Sigmoid colon (tissue), 7 donors: Measurements from ENCODE around the gene KCNG2. TPM values are rescaled to one million over a fixed set of nuclear protein-coding genes. Genes with fewer than 3 reads are reported as not detected.
A peak's percentile ranks its signal among the peaks of the same experiment; 100 is the strongest.

ENCODE experiments used
- DNase-seq: peaks from one replicate; pipeline ENCODE4 v3.0.0-alpha.2; 2019
- H3K27ac ChIP-seq, 4 donors: fragments of 200-600 bp; sonication (generic); one replicate each; pipeline ENCODE4 v1.5.1; 2016 to 2019; ENCODE audit warnings: mild to moderate bottlenecking in 1 of 4
- H3K27me3 ChIP-seq, 3 donors: fragments of 200-600 bp; sonication (generic); one replicate each; pipeline ENCODE4 v1.5.1; 2019; ENCODE audit warnings: mild to moderate bottlenecking in 1 of 3
- H3K36me3 ChIP-seq, 4 donors: fragments of 200-600 bp; sonication (generic); one replicate each; pipeline ENCODE4 v1.5.1; 2016 to 2019
- H3K4me1 ChIP-seq, 4 donors: fragments of 200-600 bp; sonication (generic); one replicate each; pipeline ENCODE4 v1.5.1; 2017 to 2019
- H3K4me3 ChIP-seq, 4 donors: fragments of 200-600 bp; sonication (generic); one replicate each; pipeline ENCODE4 v1.5.1; 2017 to 2019; ENCODE audit warnings: mild to moderate bottlenecking in 2 of 4, moderate library complexity in 1 of 4
- H3K9me3 ChIP-seq, 4 donors: fragments of 200-600 bp in 3 of 4; sonication (generic) in 3 of 4; one replicate each; pipeline versions ENCODE4 v1.5.1 to v1.6.1; 2013 to 2019
- EP300 ChIP-seq, 4 donors: sonication (generic); formaldehyde crosslinking; IDR thresholded peaks; one replicate each; pipeline ENCODE4 v1.6.1; 2017; ENCODE audit warnings: antibody characterized with exemption in 4 of 4
- POLR2A ChIP-seq, 2 donors: fragments of 450-650 bp; IDR thresholded peaks; one replicate each; pipeline ENCODE4 v1.6.1; 2016; ENCODE audit warnings: antibody characterized with exemption in 2 of 2, mild to moderate bottlenecking in 2 of 2, moderate library complexity in 2 of 2
- POLR2AphosphoS5 ChIP-seq, 4 donors: sonication (generic); formaldehyde crosslinking; IDR thresholded peaks; one replicate each; pipeline ENCODE4 v1.6.1; 2017; ENCODE audit warnings: antibody characterized with exemption in 4 of 4
- WGBS, 2 donors: extraction: QIAGEN DNeasy Blood & Tissue Kit; methylation state at CpG; one replicate each; pipeline ENCODE4 v1.1.7; 2013; 5-methylcytosine and 5-hydroxymethylcytosine counted together
- intact Hi-C: fragments of 100-400 bp; cut with DNase I; formaldehyde crosslinking; loops from one replicate; pipeline ENCODE4 v1.15.1; 2023
- polyA plus RNA-seq, 3 donors: library from polyadenylated mRNA; stranded (reverse); fragments of 200-250 nt; gene quantifications; one replicate each; pipeline ENCODE4 v1.2.3, GENCODE V29; 2013
- total RNA-seq, 4 donors: library from RNA; depleted of rRNA; stranded (reverse); fragments of >200 nt; gene quantifications; one replicate each; pipeline ENCODE4 v1.1.0, GENCODE V29; 2016
- TF ChIP-seq, protein P1 (sequence below), 4 experiments: fragments of 450-650 bp in 3 of 4; fragments of 200-600 bp in 1 of 4; IDR thresholded peaks; one replicate each; pipeline ENCODE4 v1.5.1; 2016 to 2019; ENCODE audit warnings: antibody characterized with exemption in 4 of 4, mild to moderate bottlenecking in 3 of 4, moderate library complexity in 2 of 4
- donor health status: healthy with polysubstance abuse.
- donor health status: Bipolar disorder and iron deficiency.
- donor health status: healthy.

KCNG2 gene
- total and polyA plus RNA-seq, 7 donors = 0.15 to 0.41 TPM; not detected in 5

GRCh38 chr18:79769698-79770500 lies 27.8 kb upstream of the KCNG2 start:
- peaks cover 0 to 33% (median 3%) of the 10 kb centered on the region in 3 donors for H3K27me3 ChIP-seq
- H3K4me1 ChIP-seq = no peaks in the 10 kb centered on the region
- H3K4me3 ChIP-seq = no peak overlapping the region
- DNase-seq = peak; percentile 47
- intact Hi-C loops = no loop called here
- no peaks in the 10 kb centered on the region for H3K36me3 ChIP-seq
- TF ChIP-seq, protein P1, sequence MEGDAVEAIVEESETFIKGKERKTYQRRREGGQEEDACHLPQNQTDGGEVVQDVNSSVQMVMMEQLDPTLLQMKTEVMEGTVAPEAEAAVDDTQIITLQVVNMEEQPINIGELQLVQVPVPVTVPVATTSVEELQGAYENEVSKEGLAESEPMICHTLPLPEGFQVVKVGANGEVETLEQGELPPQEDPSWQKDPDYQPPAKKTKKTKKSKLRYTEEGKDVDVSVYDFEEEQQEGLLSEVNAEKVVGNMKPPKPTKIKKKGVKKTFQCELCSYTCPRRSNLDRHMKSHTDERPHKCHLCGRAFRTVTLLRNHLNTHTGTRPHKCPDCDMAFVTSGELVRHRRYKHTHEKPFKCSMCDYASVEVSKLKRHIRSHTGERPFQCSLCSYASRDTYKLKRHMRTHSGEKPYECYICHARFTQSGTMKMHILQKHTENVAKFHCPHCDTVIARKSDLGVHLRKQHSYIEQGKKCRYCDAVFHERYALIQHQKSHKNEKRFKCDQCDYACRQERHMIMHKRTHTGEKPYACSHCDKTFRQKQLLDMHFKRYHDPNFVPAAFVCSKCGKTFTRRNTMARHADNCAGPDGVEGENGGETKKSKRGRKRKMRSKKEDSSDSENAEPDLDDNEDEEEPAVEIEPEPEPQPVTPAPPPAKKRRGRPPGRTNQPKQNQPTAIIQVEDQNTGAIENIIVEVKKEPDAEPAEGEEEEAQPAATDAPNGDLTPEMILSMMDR (IDR thresholded peaks at IDR 0.05) = no peak
- TF ChIP-seq EP300 (IDR thresholded peaks at IDR 0.05) (no peak), POLR2AphosphoS5 (IDR thresholded peaks at IDR 0.05) (no peak), POLR2A (IDR thresholded peaks at IDR 0.05) (no peak)
- 85 to 88% methylated on average over 31 of the region's 31 CpGs for WGBS, 2 donors
- H3K27ac ChIP-seq = no peak overlapping the region
- peaks cover 0 to 13% (median 2%) of the 10 kb centered on the region in 4 donors for H3K9me3 ChIP-seq

GRCh38 chr18:79770501-79770815 lies 27.3 kb upstream of the KCNG2 start:
- Histone ChIP-seq H3K4me3 (no peak overlapping the region), H3K9me3 (peaks cover 0 to 13% (median 2%) of the 10 kb centered on the region in 4 donors), H3K27ac (no peak overlapping the region), H3K27me3 (peaks cover 3 to 38% (median 4%) of the 10 kb centered on the region in 3 donors), H3K36me3 (no peaks in the 10 kb centered on the region), H3K4me1 (no peaks in the 10 kb centered on the region)
- TF ChIP-seq EP300 (IDR thresholded peaks at IDR 0.05) = no peak
- TF ChIP-seq, protein P1 (IDR thresholded peaks at IDR 0.05) = no peak
- TF ChIP-seq POLR2AphosphoS5 (IDR thresholded peaks at IDR 0.05) = no peak
- no peak for TF ChIP-seq POLR2A (IDR thresholded peaks at IDR 0.05)
- DNase-seq = peak; percentile 44
- intact Hi-C loops = no loop called here
- WGBS, 2 donors = 75 to 79% methylated on average over 11 of the region's 11 CpGs

- Histone ChIP-seq H3K4me1 (no peaks in the 10 kb centered on the region), H3K9me3 (peaks cover 0 to 13% (median 2%) of the 10 kb centered on the region in 4 donors), H3K27ac (no peak overlapping the region), H3K36me3 (no peaks in the 10 kb centered on the region), H3K27me3 (peaks cover 3 to 42% (median 6%) of the 10 kb centered on the region in 3 donors), H3K4me3 (no peak overlapping the region)
- no peak for TF ChIP-seq EP300 (IDR thresholded peaks at IDR 0.05)
- no peak for TF ChIP-seq POLR2AphosphoS5 (IDR thresholded peaks at IDR 0.05)
- TF ChIP-seq, protein P1 (IDR thresholded peaks at IDR 0.05) = no peak
- no peak for TF ChIP-seq POLR2A (IDR thresholded peaks at IDR 0.05)
- intact Hi-C loops = no loop called here
- DNase-seq = peak; percentile 62
- WGBS, 2 donors = 79 to 82% methylated on average over 24 of the region's 24 CpGs
Observed at GRCh38 chr18:79770826-79771225, 26.9 kb upstream of the KCNG2 start.

GRCh38 chr18:79771446-79772107 lies 26.2 kb upstream of the KCNG2 start:
- intact Hi-C loops = no loop called here
- no peak overlapping the region for H3K27ac ChIP-seq
- TF ChIP-seq POLR2AphosphoS5 (IDR thresholded peaks at IDR 0.05) = no peak
- TF ChIP-seq POLR2A (IDR thresholded peaks at IDR 0.05) = no peak
- TF ChIP-seq, protein P1 (IDR thresholded peaks at IDR 0.05) = no peak
- no peak for TF ChIP-seq EP300 (IDR thresholded peaks at IDR 0.05)
- H3K9me3 ChIP-seq = peaks cover 0 to 13% (median 2%) of the 10 kb centered on the region in 4 donors
- DNase-seq = peak; percentile 63
- H3K4me1 ChIP-seq = no peaks in the 10 kb centered on the region
- WGBS, 2 donors = 71 to 75% methylated on average over 35 of the region's 35 CpGs
- peaks cover 3 to 49% (median 6%) of the 10 kb centered on the region in 3 donors for H3K27me3 ChIP-seq
- no peaks in the 10 kb centered on the region for H3K36me3 ChIP-seq
- no peak overlapping the region for H3K4me3 ChIP-seq
